SKM-1 (cell line): ENCODE results near the gene ZDHHC1.

Experiments
- DNase-seq: peaks from one replicate; lab custom pipeline; 2025; ENCODE audit not compliant: unreplicated experiment; lab: John Stamatoyannopoulos, UW

Gene ZDHHC1

GRCh38 chr16:67415872-67416793 is at the start of gene ZDHHC1:
Gene ZDHHC1, minus strand, starts transcription at chr16:67416477. Its CDS starts 8,702 bp downstream, at chr16:67407775.
- DNase-seq, result no peak

- no peak for DNase-seq
Measured at GRCh38 chr16:67464565-67464964, 48.3 kb upstream of the ZDHHC1 start.

GRCh38 chr16:67463691-67464090 is 47.4 kb upstream of the ZDHHC1 start:
- DNase-seq, result no peak

GRCh38 chr16:67463059-67463458 is 46.8 kb upstream of the ZDHHC1 start:
- no peak for DNase-seq

- no peak for DNase-seq
Measured at GRCh38 chr16:67462279-67462655, 46.0 kb upstream of the ZDHHC1 start.

GRCh38 chr16:67461600-67462278 is 45.5 kb upstream of the ZDHHC1 start:
- no peak for DNase-seq

GRCh38 chr16:67460961-67461360 is 44.7 kb upstream of the ZDHHC1 start:
- no peak for DNase-seq

GRCh38 chr16:67460168-67460567 is 43.9 kb upstream of the ZDHHC1 start:
- no peak for DNase-seq

GRCh38 chr16:67459861-67460150 is 43.5 kb upstream of the ZDHHC1 start:
- DNase-seq, result no peak

GRCh38 chr16:67459066-67459860 is 43.0 kb upstream of the ZDHHC1 start:
- DNase-seq, result no peak

GRCh38 chr16:67458121-67458641 is 41.9 kb upstream of the ZDHHC1 start:
- DNase-seq, result no peak

- no peak for DNase-seq
Measured at GRCh38 chr16:67457611-67458010, 41.3 kb upstream of the ZDHHC1 start.

- no peak for DNase-seq
Measured at GRCh38 chr16:67456391-67457081, 40.3 kb upstream of the ZDHHC1 start.

- DNase-seq, result no peak
Measured at GRCh38 chr16:67454852-67455251, 38.6 kb upstream of the ZDHHC1 start.

GRCh38 chr16:67454104-67454503 is 37.8 kb upstream of the ZDHHC1 start:
- DNase-seq, result no peak

GRCh38 chr16:67451704-67452435 is 35.6 kb upstream of the ZDHHC1 start:
- no peak for DNase-seq

- no peak for DNase-seq
Measured at GRCh38 chr16:67451061-67451703, 34.9 kb upstream of the ZDHHC1 start.

GRCh38 chr16:67449739-67450138 is 33.5 kb upstream of the ZDHHC1 start:
- DNase-seq, result no peak

GRCh38 chr16:67449336-67449735 is 33.1 kb upstream of the ZDHHC1 start:
- no peak for DNase-seq

GRCh38 chr16:67448580-67448979 is 32.3 kb upstream of the ZDHHC1 start:
- DNase-seq, result no peak
